Measurements from ENCODE around the gene TUBA4A. TPM values are rescaled to one million over a fixed set of nuclear protein-coding genes. Genes with fewer than 3 reads are reported as not detected.

Gene TUBA4A
- total and polyA plus RNA-seq, 10 of the 15 experiments (the other 5 are each of a cell fraction or from before 2014, with no cell fraction given), result 58.2 to 325 (median 134) TPM

DNA sequence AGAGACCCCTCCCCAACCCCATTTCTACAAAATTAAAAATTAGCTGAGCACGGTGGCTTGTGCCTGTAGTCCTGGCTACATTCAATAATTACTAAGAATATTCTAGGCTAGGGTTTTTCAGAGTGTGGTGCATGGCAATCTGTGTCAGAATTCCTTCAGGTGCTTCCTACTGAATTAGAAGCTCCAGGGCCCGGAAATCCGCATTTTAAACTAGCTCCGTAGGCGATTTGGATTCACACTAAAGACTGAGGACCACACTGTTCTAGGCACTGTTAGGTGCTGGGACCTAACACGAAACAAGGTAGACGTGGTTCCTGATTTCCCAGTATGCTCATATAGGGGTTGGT lies 47.8 kb downstream of the TUBA4A start:
- Histone ChIP-seq H3K9ac (ENCODE audit: control insufficient read depth, insufficient read depth, low read length) (peak overlapping the region; percentile 67), H3K9me3 (replicated peaks; ENCODE audit: control insufficient read depth, insufficient read depth, low read length) (no peaks in the 10 kb centered on the region), H3K4me3 (peak overlapping the region; percentile 50), H3K36me3 (ENCODE audit: control insufficient read depth in 2 of 2, insufficient read depth in 2 of 2, low read length in 1 of 2) (peaks cover 0 to 4% of the 10 kb centered on the region in 2 experiments; a peak in 1 of 4 replicates), H3K4me1 (ENCODE audit: control insufficient read depth, insufficient read depth, low read length) (peaks cover 8% of the 10 kb centered on the region), H2AFZ (ENCODE audit: control insufficient read depth, low read depth, low read length) (peak overlapping the region; percentile 96), H3K4me2 (ENCODE audit: control insufficient read depth, insufficient read depth) (peak overlapping the region; percentile 84), H3K27ac (ENCODE audit: control insufficient read depth, insufficient read depth) (peak overlapping the region; percentile 69), H4K20me1 (ENCODE audit: control insufficient read depth, insufficient read depth) (no peaks in the 10 kb centered on the region), H3K27me3 (replicated peaks in 1 of 2; ENCODE audit: control insufficient read depth in 2 of 2, insufficient read depth in 2 of 2, low read length in 1 of 2) (no peaks in the 10 kb centered on the region), H3K79me2 (ENCODE audit: control insufficient read depth, insufficient read depth, low read length) (no peaks in the 10 kb centered on the region; the same call in 1 of the 2 replicates)
- DNase-seq (ENCODE audit: low read depth, low spot score) (no peak), FAIRE-seq (no peak), ATAC-seq (no peak)
- intact Hi-C loops (cut with micrococcal nuclease; ENCODE audit: unreplicated experiment) (loop anchor here (2.0 to 5.0 kb wide), 2 partner anchors 29 to 71 kb away; partner anchors contain the start of genes CNPPD1 and DNAJB2), in situ Hi-C loops (cut with MboI) (loop anchor here (5.0 kb wide), 1 partner anchor 34 kb away; the partner anchor contains the start of gene SLC23A3)
- 16% methylated on average over 7 of the region's 7 CpGs for WGBS (ENCODE audit: insufficient coverage, insufficient replicate concordance, low lambda C conversion rate, missing lambda C conversion rate)
- ChIA-PET SMC1A (ENCODE audit: uncharacterized antibody, unreplicated experiment) (interaction anchor here (1.0 to 3.1 kb wide), 11 partner anchors 10 to 90 kb away, joined by 3 to 14 read pairs (median 6); partner anchors contain the start of genes ABCB6, CNPPD1 and SLC23A3), RAD21 (ENCODE audit: unreplicated experiment) (interaction anchor here (0.7 to 2.9 kb wide), 14 partner anchors 9 to 88 kb away, joined by 3 to 21 read pairs (median 6); partner anchors contain the start of genes CNPPD1, DNAJB2, GLB1L and SLC23A3), POLR2A (interaction anchor here (0.6 to 4.0 kb wide), 19 partner anchors 11 to 634 kb away, joined by 3 to 47 read pairs (median 6); partner anchors contain the start of genes ANKZF1, ATG9A, CNPPD1 and DNPEP), CTCF (interaction anchor here (0.6 to 2.1 kb wide), 15 partner anchors 9 to 456 kb away, joined by 3 to 19 read pairs (median 4); partner anchors contain the start of genes ANKZF1, ATG9A, CNPPD1 and NHEJ1)
- BruUV-seq (replicated peaks), result no TSS peak
- no peak for TF ChIP-seq CBFB (IDR thresholded peaks at IDR 0.05; ENCODE audit: low read depth)
- TF ChIP-seq TCF3 (IDR thresholded peaks at IDR 0.05; ENCODE audit: borderline replicate concordance, insufficient read depth, low read depth, low read length), result no peak
- TF ChIP-seq ETV6 (conservative IDR thresholded peaks at IDR 0.05 in 1 of 2, IDR thresholded peaks at IDR 0.05 in 1 of 2; ENCODE audit: borderline replicate concordance in 1 of 2, low read depth in 1 of 2), result no peak
- TF ChIP-seq, protein P1, sequence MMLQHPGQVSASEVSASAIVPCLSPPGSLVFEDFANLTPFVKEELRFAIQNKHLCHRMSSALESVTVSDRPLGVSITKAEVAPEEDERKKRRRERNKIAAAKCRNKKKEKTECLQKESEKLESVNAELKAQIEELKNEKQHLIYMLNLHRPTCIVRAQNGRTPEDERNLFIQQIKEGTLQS (IDR thresholded peaks at IDR 0.05; ENCODE audit: borderline replicate concordance, extremely low read depth, low read depth, low read length), result no peak
- TF ChIP-seq, protein P2, sequence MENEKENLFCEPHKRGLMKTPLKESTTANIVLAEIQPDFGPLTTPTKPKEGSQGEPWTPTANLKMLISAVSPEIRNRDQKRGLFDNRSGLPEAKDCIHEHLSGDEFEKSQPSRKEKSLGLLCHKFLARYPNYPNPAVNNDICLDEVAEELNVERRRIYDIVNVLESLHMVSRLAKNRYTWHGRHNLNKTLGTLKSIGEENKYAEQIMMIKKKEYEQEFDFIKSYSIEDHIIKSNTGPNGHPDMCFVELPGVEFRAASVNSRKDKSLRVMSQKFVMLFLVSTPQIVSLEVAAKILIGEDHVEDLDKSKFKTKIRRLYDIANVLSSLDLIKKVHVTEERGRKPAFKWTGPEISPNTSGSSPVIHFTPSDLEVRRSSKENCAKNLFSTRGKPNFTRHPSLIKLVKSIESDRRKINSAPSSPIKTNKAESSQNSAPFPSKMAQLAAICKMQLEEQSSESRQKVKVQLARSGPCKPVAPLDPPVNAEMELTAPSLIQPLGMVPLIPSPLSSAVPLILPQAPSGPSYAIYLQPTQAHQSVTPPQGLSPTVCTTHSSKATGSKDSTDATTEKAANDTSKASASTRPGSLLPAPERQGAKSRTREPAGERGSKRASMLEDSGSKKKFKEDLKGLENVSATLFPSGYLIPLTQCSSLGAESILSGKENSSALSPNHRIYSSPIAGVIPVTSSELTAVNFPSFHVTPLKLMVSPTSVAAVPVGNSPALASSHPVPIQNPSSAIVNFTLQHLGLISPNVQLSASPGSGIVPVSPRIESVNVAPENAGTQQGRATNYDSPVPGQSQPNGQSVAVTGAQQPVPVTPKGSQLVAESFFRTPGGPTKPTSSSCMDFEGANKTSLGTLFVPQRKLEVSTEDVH (IDR thresholded peaks at IDR 0.05; ENCODE audit: low read depth, partially characterized antibody), result no peak
- TF ChIP-seq FOS (IDR thresholded peaks at IDR 0.05; ENCODE audit: borderline replicate concordance, extremely low read depth, insufficient read length), result no peak
- TF ChIP-seq PAX8 (IDR thresholded peaks at IDR 0.05), result no peak
- no peak for TF ChIP-seq BMI1 (IDR thresholded peaks at IDR 0.05; ENCODE audit: borderline replicate concordance)
- TF ChIP-seq SREBF2 (IDR thresholded peaks at IDR 0.05; ENCODE audit: low read length), result no peak
- TF ChIP-seq TAF1 (IDR thresholded peaks at IDR 0.05; ENCODE audit: borderline replicate concordance, low read depth, low read length), result no peak
- no peak for TF ChIP-seq NR2C1 (IDR thresholded peaks at IDR 0.05)
- TF ChIP-seq, protein P3, sequence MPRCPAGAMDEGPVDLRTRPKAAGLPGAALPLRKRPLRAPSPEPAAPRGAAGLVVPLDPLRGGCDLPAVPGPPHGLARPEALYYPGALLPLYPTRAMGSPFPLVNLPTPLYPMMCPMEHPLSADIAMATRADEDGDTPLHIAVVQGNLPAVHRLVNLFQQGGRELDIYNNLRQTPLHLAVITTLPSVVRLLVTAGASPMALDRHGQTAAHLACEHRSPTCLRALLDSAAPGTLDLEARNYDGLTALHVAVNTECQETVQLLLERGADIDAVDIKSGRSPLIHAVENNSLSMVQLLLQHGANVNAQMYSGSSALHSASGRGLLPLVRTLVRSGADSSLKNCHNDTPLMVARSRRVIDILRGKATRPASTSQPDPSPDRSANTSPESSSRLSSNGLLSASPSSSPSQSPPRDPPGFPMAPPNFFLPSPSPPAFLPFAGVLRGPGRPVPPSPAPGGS (IDR thresholded peaks at IDR 0.05; ENCODE audit: borderline replicate concordance, insufficient read depth, low read depth, low read length, poor library complexity, severe bottlenecking), result no peak
- TF ChIP-seq CBX5 (IDR thresholded peaks at IDR 0.05; ENCODE audit: low read depth), result no peak
- no peak for TF ChIP-seq TARDBP (IDR thresholded peaks at IDR 0.05; ENCODE audit: borderline replicate concordance)
- TF ChIP-seq ZNF217 (IDR thresholded peaks at IDR 0.05), result no peak
- TF ChIP-seq, protein P4, sequence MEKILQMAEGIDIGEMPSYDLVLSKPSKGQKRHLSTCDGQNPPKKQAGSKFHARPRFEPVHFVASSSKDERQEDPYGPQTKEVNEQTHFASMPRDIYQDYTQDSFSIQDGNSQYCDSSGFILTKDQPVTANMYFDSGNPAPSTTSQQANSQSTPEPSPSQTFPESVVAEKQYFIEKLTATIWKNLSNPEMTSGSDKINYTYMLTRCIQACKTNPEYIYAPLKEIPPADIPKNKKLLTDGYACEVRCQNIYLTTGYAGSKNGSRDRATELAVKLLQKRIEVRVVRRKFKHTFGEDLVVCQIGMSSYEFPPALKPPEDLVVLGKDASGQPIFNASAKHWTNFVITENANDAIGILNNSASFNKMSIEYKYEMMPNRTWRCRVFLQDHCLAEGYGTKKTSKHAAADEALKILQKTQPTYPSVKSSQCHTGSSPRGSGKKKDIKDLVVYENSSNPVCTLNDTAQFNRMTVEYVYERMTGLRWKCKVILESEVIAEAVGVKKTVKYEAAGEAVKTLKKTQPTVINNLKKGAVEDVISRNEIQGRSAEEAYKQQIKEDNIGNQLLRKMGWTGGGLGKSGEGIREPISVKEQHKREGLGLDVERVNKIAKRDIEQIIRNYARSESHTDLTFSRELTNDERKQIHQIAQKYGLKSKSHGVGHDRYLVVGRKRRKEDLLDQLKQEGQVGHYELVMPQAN (conservative IDR thresholded peaks at IDR 0.05), result no peak

All from GM12878 (cell line).